ENCODE measurements around the gene MEGF10. TPM values are rescaled to one million over a fixed set of nuclear protein-coding genes. Genes with fewer than 3 reads are reported as not detected.

MEGF10 gene
- total and polyA plus RNA-seq, 7 donors = 0.68 to 23.6 (median 2.2) TPM

- intact Hi-C loops (cut with DNase I) = no loop called here
These were observed 84.5 kb downstream of the MEGF10 start for GRCh38 chr5:127375124-127375523.

GRCh38 chr5:127375544-127376091 lies 85.0 kb downstream of the MEGF10 start:
- no peak for DNase-seq
- H3K4me3 ChIP-seq = no peak overlapping the region
- TF ChIP-seq CTCF (IDR thresholded peaks at IDR 0.05) = no peak
- no peaks in the 10 kb centered on the region for H3K9me3 ChIP-seq
- peaks cover 4% of the 10 kb centered on the region for H3K4me1 ChIP-seq
- ATAC-seq = no peak
- H3K36me3 ChIP-seq (ENCODE audit: insufficient read depth in 1 of 2, low read depth in 1 of 2) = no peaks in the 10 kb centered on the region
- H3K27me3 ChIP-seq (ENCODE audit: insufficient read depth in 3 of 3, low read length in 2 of 3) = no peaks in the 10 kb centered on the region
- no peak overlapping the region for H3K27ac ChIP-seq
- WGBS, 3 donors = 78 to 91% (median 86%) methylated on average over 1 of the region's 1 CpG
- intact Hi-C loops (cut with DNase I) = no loop called here

More at GRCh38 chr5:127375124-127375523, 84.5 kb downstream of the MEGF10 start:
- no peak for DNase-seq
- no peaks in the 10 kb centered on the region for H3K9me3 ChIP-seq
- peaks cover 4% of the 10 kb centered on the region for H3K4me1 ChIP-seq
- no peak overlapping the region for H3K4me3 ChIP-seq
- no peaks in the 10 kb centered on the region for H3K27me3 ChIP-seq (ENCODE audit: insufficient read depth in 3 of 3, low read length in 2 of 3)
- no peak for TF ChIP-seq CTCF (IDR thresholded peaks at IDR 0.05)
- no peaks in the 10 kb centered on the region for H3K36me3 ChIP-seq (ENCODE audit: insufficient read depth in 1 of 2, low read depth in 1 of 2)
- ATAC-seq = peak in 3 of 4 donors; percentile 29 to 55 (median 53)
- no peak overlapping the region for H3K27ac ChIP-seq

GRCh38 chr5:127377651-127378050 lies 87.1 kb downstream of the MEGF10 start:
- 96 to 98% (median 97%) methylated on average over 8 of the region's 8 CpGs for WGBS, 3 donors
- TF ChIP-seq CTCF (IDR thresholded peaks at IDR 0.05) = no peak
- DNase-seq = no peak
- Histone ChIP-seq H3K27ac (no peak overlapping the region), H3K36me3 (ENCODE audit: insufficient read depth in 1 of 2, low read depth in 1 of 2) (no peaks in the 10 kb centered on the region), H3K4me3 (no peak overlapping the region), H3K27me3 (ENCODE audit: insufficient read depth in 3 of 3, low read length in 2 of 3) (no peaks in the 10 kb centered on the region), H3K4me1 (peaks cover 4% of the 10 kb centered on the region), H3K9me3 (no peaks in the 10 kb centered on the region)
- ATAC-seq = no peak
- intact Hi-C loops (cut with DNase I) = no loop called here

- TF ChIP-seq CTCF (IDR thresholded peaks at IDR 0.05) = no peak
- DNase-seq (no peak), ATAC-seq (no peak)
- Histone ChIP-seq H3K4me3 (no peak overlapping the region), H3K27ac (no peak overlapping the region), H3K36me3 (ENCODE audit: insufficient read depth in 1 of 2, low read depth in 1 of 2) (no peaks in the 10 kb centered on the region), H3K9me3 (no peaks in the 10 kb centered on the region), H3K4me1 (no peaks in the 10 kb centered on the region), H3K27me3 (ENCODE audit: insufficient read depth in 3 of 3, low read length in 2 of 3) (no peaks in the 10 kb centered on the region)
- 89 to 100% (median 91%) methylated on average over 1 of the region's 1 CpG for WGBS, 3 donors
- intact Hi-C loops (cut with DNase I) = no loop called here
These were observed 95.3 kb downstream of the MEGF10 start for GRCh38 chr5:127385936-127386335.

GRCh38 chr5:127386557-127386956 lies 96.0 kb downstream of the MEGF10 start:
- no peaks in the 10 kb centered on the region for H3K36me3 ChIP-seq (ENCODE audit: insufficient read depth in 1 of 2, low read depth in 1 of 2)
- TF ChIP-seq CTCF (IDR thresholded peaks at IDR 0.05) = no peak
- ATAC-seq (no peak), DNase-seq (no peak)
- intact Hi-C loops (cut with DNase I) = no loop called here
- no peaks in the 10 kb centered on the region for H3K27me3 ChIP-seq (ENCODE audit: insufficient read depth in 3 of 3, low read length in 2 of 3)
- no peaks in the 10 kb centered on the region for H3K4me1 ChIP-seq
- WGBS, 3 donors = 46 to 70% (median 49%) methylated on average over 2 of the region's 2 CpGs
- no peak overlapping the region for H3K27ac ChIP-seq
- no peaks in the 10 kb centered on the region for H3K9me3 ChIP-seq
- no peak overlapping the region for H3K4me3 ChIP-seq

Data from psoas muscle (tissue), 8 donors.